CD1c-positive myeloid dendritic cell (primary cell): ENCODE measurements around the gene TSPAN33.
"Not testable (repeated sequence)": the region's sequence is repeated elsewhere in the genome, so short reads cannot be mapped to it uniquely, and the experiment has no call there.

Source experiments
- DNase-seq: peaks from one replicate; pipeline ENCODE4 v3.0.0-alpha.2; 2016; ENCODE audit errors: extremely low spot score

TSPAN33 gene

GRCh38 chr7:129209067-129209926, 64.8 kb downstream of the TSPAN33 start:
- no peak for DNase-seq

GRCh38 chr7:129210256-129210988, 65.9 kb downstream of the TSPAN33 start:
- DNase-seq: peak; percentile 74

- no peak for DNase-seq
Observed at GRCh38 chr7:129210989-129211312, 66.4 kb downstream of the TSPAN33 start.

- no peak for DNase-seq
Observed at GRCh38 chr7:129212126-129212525, 67.6 kb downstream of the TSPAN33 start.

DNA sequence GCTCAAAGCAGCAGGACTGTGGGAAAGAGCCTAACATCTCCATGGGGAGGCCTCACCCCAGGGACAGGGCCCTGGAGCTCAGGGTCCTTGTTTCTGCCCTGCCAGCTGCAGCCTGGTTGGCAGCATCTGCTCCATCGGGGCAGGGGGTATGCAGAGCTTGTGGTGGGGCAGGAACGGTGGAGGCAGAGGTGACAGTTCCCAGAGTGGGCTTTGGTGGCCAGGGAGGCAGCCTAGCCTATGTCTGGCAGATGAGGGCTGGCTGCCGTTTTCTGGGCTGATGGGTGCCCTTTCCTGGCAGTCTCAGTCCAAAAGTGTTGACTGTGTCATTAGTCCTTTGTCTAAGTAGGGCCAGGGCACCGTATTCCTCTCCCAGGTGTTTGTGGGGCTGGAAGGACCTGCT, 68.1 kb downstream of the TSPAN33 start:
- DNase-seq: no peak

GRCh38 chr7:129213828-129214227, 69.3 kb downstream of the TSPAN33 start:
- DNase-seq: no peak

DNA sequence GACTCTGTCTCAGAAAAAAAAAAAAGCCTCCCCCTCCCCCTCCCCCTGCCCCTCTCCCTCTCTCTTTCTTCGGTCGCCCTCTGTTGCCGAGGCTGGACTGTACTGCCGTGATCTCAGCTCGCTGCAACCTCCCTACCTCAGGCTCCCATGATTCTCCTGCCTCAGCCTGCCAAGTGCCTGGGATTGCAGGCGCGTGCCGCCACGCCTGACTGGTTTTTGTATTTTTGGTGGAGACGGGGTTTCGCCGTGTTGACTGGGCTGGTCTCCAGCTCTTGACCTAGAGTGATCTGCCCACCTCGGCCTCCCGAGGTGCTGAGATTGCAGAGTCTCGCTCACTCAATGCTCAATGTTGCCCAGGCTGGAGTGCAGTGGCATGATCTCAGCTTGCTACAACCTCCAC, 71.2 kb downstream of the TSPAN33 start:
- not testable (repeated sequence) for DNase-seq

GRCh38 chr7:129216101-129216715, 71.7 kb downstream of the TSPAN33 start:
- DNase-seq: not testable (repeated sequence)

- DNase-seq: not testable (repeated sequence)
Observed at GRCh38 chr7:129216821-129217416, 72.4 kb downstream of the TSPAN33 start.

DNA sequence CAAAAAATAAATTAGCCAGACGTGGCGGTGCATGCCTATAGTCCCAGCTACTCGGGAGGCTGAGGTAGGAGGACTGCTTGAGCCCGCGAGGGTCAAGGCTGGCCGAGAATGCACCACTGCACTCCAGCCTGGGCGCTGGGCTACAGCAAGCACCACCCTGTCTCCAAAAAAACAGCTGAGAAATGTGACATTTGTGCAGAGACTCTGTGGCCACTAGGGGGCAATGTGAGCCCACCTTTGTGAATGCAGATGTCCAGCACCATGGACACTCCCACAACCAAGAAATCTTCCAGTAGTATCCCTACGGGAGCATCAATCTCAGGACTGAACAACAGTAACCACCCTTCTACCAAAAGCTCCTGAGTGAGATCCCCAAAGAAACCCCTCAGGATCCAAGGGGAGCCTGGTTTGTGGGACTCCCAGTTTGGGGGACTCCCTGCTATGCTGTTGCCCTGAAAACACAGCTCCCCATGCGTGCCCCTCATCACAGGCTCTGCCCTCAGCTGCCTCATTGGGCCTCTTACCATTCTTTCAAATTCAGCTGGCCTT, 74.1 kb downstream of the TSPAN33 start:
- DNase-seq: peak; percentile 90

DNA sequence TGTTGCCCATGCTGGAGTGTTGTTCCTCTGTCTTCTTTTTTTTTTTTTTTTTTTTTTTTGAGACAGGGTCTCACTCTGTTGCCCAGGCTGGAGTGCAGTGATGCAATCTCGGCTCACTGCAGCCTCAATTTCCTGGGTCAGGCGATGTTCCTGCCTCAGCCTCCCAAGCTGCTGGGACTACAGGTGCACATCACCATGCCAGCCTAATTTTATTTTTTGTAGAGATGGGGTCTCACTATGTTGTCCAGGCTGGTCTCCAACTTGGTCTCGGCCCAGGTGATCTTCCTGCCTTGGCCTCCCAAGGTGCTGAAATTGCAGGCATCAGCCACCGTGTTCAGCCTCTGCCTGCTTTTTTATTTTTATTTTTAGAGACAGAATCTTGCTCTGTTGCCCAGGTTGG, 74.7 kb downstream of the TSPAN33 start:
- DNase-seq: not testable (repeated sequence)
